HG03354 (cell line): Measurements from ENCODE around the gene ANKH.
"Not testable (repeated sequence)": the region's sequence is repeated elsewhere in the genome, so short reads cannot be mapped to it uniquely, and the experiment has no call there.

ENCODE experiments used
- ATAC-seq: cut with Tn5 transposase; IDR thresholded peaks from one replicate; pipeline ENCODE4 v1.9.1; 2021; ENCODE audit warnings: mild to moderate bottlenecking; ENCODE audit not compliant: unreplicated experiment, poor library complexity, severe bottlenecking

Gene ANKH

GRCh38 chr5:14834584-14835550 lies 36.7 kb downstream of the ANKH start:
- no peak for ATAC-seq

- ATAC-seq = no peak
Observed at GRCh38 chr5:14834062-14834461, 37.5 kb downstream of the ANKH start.

GRCh38 chr5:14831006-14831338 lies 40.6 kb downstream of the ANKH start:
- no peak for ATAC-seq

- no peak for ATAC-seq
Observed at GRCh38 chr5:14830210-14831005, 41.2 kb downstream of the ANKH start.

GRCh38 chr5:14829396-14829795 lies 42.2 kb downstream of the ANKH start:
- no peak for ATAC-seq

- no peak for ATAC-seq
Observed at GRCh38 chr5:14826714-14827113, 44.9 kb downstream of the ANKH start.

- ATAC-seq = no peak
Observed at GRCh38 chr5:14825977-14826376, 45.6 kb downstream of the ANKH start.

GRCh38 chr5:14824499-14824898 lies 47.1 kb downstream of the ANKH start:
- no peak for ATAC-seq

GRCh38 chr5:14821100-14821845 lies 50.3 kb downstream of the ANKH start:
- ATAC-seq = no peak

GRCh38 chr5:14818931-14819790 lies 52.4 kb downstream of the ANKH start:
- no peak for ATAC-seq

GRCh38 chr5:14817762-14818136 lies 53.8 kb downstream of the ANKH start:
- ATAC-seq = not testable (repeated sequence)

GRCh38 chr5:14816999-14817761 lies 54.4 kb downstream of the ANKH start:
- no peak for ATAC-seq

GRCh38 chr5:14816374-14816998 lies 55.1 kb downstream of the ANKH start:
- no peak for ATAC-seq

- no peak for ATAC-seq
Observed at GRCh38 chr5:14813747-14814146, 57.8 kb downstream of the ANKH start.

- no peak for ATAC-seq
Observed at GRCh38 chr5:14812166-14812565, 59.4 kb downstream of the ANKH start.

GRCh38 chr5:14810928-14811572 lies 60.5 kb downstream of the ANKH start:
- ATAC-seq = no peak

- ATAC-seq = no peak
Observed at GRCh38 chr5:14810282-14810681, 61.3 kb downstream of the ANKH start.
